Choroid plexus epithelial cell (primary cell): ENCODE measurements around the gene HAP1.

Experiments used
- DNase-seq: peaks from one replicate; pipeline ENCODE4 v3.0.0-alpha.2; 2010; ENCODE audit warnings: low read depth
- H3K4me3 ChIP-seq: 2 replicates; pipeline ENCODE4 v1.5.1; 2011; ENCODE audit warnings: low read depth, mild to moderate bottlenecking, control low read depth, low read length, moderate library complexity
- TF ChIP-seq, protein P1 (sequence below): conservative IDR thresholded peaks from 2 replicates; pipeline ENCODE4 v1.5.1; 2011; ENCODE audit warnings: low read depth, mild to moderate bottlenecking, control low read depth, inconsistent platforms, low read length, moderate library complexity

Gene HAP1

DNA sequence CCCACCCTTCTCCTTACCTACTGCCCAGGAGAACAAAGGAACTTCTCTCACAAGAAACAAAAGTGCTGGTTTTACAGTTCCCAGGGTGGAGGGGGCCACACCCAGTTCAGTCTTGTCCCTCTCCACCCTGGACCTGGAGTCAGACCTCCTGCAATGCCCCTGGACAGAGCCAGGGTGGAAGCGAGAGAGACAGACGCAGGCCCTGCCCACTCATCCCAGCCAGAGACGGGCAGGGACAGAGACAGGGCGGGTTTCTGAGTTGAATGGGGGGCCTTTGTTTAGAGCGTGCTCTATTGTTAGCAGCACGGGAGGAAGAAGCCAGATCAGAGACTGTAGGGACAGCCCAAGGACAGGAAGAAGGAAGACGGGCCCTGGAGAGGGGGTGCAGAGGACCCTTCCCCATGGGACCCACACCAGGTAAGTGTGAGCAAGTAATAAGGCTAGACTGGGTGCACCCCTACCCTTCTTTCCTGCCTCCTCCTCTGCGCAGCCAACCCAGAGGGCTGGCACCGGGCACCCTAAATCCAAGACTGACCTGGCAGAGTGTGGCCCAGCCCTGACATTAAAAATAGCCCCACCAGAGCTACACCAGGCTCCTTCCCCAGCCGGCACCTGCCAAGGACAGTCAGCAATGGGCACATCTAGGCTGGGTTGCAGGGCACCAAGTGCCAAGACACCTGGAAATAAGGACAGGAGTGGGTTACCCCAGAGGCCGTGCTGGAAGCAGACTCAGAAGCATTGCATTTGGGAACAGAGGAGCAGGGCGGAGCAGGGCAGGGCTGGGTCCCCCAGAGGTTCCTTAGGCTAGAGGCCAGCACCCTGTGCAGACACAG, 41.2 kb upstream of the HAP1 start:
- no peak for DNase-seq
- TF ChIP-seq, protein P1, sequence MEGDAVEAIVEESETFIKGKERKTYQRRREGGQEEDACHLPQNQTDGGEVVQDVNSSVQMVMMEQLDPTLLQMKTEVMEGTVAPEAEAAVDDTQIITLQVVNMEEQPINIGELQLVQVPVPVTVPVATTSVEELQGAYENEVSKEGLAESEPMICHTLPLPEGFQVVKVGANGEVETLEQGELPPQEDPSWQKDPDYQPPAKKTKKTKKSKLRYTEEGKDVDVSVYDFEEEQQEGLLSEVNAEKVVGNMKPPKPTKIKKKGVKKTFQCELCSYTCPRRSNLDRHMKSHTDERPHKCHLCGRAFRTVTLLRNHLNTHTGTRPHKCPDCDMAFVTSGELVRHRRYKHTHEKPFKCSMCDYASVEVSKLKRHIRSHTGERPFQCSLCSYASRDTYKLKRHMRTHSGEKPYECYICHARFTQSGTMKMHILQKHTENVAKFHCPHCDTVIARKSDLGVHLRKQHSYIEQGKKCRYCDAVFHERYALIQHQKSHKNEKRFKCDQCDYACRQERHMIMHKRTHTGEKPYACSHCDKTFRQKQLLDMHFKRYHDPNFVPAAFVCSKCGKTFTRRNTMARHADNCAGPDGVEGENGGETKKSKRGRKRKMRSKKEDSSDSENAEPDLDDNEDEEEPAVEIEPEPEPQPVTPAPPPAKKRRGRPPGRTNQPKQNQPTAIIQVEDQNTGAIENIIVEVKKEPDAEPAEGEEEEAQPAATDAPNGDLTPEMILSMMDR = no peak
- H3K4me3 ChIP-seq = no peak overlapping the region

DNA sequence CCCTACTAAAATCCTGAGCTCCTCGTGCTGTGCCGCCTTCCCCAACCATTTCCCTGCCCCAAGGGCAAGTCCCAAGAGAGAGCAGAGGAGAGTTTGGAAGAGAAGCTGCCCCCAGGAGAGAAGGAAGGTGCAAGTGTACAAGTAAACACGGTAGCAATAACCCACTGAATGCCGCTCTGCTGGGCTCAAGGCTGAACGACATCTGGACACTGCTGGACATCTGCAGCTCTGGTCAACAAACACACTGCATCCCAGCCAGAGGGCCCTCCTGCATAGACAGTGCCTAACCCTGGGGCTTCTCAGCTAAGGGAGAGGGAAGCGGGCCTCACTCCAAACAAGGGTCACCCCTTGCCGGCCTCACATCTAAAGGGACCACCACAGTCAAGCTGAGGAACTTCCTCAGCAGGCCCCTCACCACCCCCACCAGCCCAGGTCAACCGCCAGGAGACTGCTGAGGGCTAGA, 39.3 kb upstream of the HAP1 start:
- TF ChIP-seq, protein P1 = peak; percentile 24
- DNase-seq = peak; percentile 57
- no peak overlapping the region for H3K4me3 ChIP-seq

DNA sequence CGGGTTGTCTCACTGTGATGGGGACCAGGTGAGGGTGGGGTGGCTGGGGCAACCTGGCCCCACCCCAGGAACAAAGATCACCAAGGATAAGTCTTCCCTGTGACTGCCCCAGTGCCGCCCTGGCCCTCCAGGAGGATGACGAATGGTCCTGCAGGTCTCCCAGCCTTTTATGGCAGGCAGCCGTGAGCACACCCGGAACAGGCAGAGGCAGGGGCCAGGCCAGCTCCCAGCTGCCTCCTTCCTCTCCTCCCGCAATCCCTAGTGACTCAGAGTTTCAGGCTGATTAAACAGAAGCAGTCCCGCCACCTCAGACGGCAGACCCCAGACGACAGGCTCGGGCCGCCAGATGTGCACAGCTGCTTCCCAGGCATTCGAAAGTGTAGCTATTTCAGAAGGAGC, 38.7 kb upstream of the HAP1 start:
- H3K4me3 ChIP-seq = no peak overlapping the region
- peak; percentile 85 for DNase-seq
- TF ChIP-seq, protein P1 = no peak

DNA sequence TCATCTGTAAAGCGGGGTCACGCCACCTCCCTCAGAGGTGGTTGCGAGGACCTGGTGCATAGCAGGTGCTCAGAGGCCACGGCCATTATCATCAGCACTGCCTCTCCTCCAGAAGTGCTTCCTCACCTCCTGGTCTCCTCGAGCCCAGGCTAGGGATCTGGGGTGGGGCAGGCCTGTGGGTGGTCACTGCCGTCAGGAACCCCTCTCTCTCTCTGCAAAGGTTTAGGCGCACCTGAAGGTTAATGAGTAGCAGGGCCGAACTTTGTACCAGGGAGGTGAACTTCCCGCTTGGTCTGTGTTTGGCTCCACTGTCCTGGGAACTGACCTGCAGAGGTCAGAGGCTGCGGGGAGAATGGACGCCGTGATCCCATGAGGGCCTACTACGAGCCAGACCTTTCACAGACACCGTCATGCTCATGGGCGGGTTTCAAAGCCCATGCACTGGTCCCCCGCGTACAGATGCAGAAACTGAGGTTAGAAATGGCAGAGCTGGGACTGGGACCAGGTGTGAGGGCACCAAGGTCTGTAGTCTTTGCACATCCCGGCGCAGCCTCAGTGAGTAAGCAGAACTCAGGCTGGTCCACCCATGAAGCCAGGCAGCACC, 38.2 kb upstream of the HAP1 start:
- H3K4me3 ChIP-seq = no peak overlapping the region
- DNase-seq = no peak
- TF ChIP-seq, protein P1 = no peak

DNA sequence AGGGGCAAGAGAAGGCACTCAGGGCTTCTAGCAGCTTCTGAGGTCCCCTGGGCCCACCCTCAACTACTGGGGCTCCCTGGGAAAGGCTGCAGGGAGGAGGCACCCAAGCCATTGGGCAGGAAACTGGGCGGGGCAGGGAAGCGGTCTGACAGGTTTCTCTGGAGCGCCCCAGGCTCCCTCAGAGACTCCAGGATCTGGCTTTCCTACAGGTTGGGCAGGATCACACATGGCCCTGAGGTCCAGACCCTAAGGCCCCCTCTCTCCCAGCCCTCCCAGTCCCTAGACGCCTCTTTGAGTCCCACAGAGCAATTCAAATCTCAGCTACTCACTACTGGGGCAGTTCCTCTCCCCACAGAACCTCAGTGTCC, 37.8 kb upstream of the HAP1 start:
- no peak for DNase-seq
- H3K4me3 ChIP-seq = no peak overlapping the region
- TF ChIP-seq, protein P1 = no peak

DNA sequence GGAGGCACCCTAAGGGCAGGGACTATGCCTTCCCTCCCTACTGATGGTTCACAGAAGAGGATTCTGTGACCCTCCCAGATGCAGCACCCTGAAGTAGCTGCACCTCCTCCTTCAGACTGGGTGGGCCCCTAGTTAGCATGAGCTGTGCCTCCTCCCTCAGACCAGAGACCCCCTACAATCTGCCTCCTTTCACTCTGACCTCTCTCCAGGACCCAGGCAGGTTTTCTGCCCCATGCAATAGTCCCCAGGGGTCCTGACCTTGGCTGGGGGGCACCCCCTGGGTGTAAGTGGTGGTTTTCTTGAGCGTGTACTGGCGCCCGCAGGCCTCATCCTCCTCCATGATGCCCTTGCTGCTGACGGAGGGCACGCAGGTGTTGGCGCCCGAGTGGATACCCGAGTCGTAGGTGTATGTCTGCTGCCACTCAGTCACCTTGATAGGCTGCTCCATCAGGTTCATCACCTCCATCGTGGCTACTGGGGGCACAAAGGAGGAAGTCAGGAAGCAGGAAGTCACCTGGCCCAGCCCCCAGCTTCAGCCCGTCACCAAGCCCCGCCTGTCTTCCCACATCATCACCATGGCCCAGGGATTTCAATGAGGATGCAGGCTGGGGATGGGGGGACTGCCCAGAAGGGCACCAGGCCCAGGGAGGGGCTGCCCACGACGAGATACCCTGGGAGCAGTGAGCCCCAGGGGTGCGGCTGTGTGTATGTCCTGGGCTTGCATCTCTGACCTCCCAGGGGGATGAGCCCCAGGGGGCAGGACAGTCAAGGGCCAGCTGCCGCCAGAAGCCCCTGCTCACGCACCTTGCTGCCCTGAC, 37.2 kb upstream of the HAP1 start:
- TF ChIP-seq, protein P1 = no peak
- no peak overlapping the region for H3K4me3 ChIP-seq
- no peak for DNase-seq
